ENCODE data around the gene VRK2.
"Not testable (repeated sequence)": the region's sequence is repeated elsewhere in the genome, so short reads cannot be mapped to it uniquely, and the experiment has no call there.

VRK2 gene

GRCh38 chr2:58055033-58055786 is 8.6 kb downstream of the VRK2 start:
- no peak for DNase-seq

- no peak for DNase-seq
These were observed 9.7 kb downstream of the VRK2 start for GRCh38 chr2:58056192-58056916.

GRCh38 chr2:58057707-58058530 is 11.3 kb downstream of the VRK2 start:
- no peak for DNase-seq

- no peak for DNase-seq
These were observed 17.0 kb downstream of the VRK2 start for GRCh38 chr2:58063641-58064040.

GRCh38 chr2:58064086-58064485 is 17.5 kb downstream of the VRK2 start:
- DNase-seq, result no peak

- DNase-seq, result no peak
These were observed 18.6 kb downstream of the VRK2 start for GRCh38 chr2:58065248-58065647.

DNA sequence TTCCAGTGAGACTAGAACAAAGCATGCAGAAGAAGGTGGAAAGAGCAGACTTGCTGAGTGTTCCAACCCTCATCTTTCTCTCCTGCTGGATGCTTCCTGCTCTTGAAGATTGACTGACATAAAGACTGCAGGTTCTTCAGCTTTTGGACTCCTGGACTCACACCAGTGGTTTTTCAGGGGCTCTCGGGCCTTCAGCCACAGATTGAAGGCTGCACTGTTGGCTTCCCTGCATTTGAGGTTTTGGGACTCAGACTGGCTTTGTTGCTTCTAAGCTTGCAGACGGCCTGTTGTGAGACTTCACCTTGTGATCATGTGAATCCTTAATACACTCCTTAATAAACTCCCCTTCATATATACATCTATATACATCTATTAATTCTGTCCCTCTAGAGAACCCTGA is 20.4 kb downstream of the VRK2 start:
- no peak for DNase-seq

- no peak for DNase-seq
These were observed 24.2 kb downstream of the VRK2 start for GRCh38 chr2:58070765-58071164.

DNA sequence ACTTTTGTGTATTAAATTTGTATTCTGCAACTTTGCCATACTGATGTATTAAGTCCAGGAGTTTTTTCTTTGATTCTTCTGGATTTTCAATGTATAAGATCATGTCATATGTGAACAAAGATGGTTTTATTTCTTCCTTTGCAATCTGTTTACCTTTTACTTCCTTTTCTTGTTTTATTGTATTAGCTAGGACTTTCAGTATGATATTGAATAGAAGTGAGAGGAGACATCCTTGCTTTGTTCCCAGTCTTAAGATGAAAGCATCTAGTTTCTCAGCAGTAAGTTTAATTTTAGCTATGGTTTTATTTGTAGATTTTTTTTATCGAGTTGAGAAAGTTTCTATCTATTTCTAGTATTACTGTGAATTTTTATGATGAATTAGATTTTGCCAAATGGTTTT is 25.5 kb downstream of the VRK2 start:
- no peak for DNase-seq

GRCh38 chr2:58073008-58073407 is 26.4 kb downstream of the VRK2 start:
- DNase-seq, result no peak

DNA sequence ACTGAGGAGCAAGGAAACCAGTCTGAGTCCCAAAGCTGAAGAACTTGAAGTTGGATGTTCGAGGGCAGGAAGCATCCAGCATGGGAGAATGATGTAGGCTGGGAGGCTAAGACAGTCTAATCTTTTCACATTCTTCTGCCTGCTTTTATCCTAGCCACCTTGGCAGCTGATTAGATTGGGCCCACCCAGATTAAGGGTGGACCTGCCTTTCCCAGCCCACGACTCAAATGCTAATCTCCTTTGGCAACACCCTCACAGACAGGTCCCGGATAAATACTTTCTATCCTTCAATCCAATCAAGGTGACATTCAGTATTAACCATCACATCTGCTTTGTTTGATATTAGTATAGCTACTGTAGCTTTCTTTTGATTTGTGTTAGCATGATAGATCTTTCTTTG is 27.1 kb downstream of the VRK2 start:
- DNase-seq, result no peak

DNA sequence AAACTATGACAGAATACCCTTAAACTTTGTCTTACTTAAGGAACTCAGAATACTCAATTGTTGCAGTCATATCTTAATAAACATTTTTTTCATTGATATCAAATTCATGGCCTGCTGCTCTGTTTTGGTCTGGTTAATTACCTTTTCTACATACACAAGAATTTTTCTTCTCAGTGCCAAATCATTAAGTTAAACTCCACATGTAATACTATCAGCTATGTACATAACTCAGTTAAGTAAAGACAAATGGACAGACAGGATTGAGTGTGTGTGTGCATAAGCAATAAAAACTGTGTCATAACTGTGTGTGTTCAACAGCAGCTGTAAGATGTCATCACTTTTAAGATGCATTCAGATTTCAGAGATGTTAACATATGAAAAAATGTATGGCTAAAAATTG is 34.4 kb downstream of the VRK2 start:
- DNase-seq, result no peak

GRCh38 chr2:58089081-58089480 is 42.5 kb downstream of the VRK2 start:
- no peak for DNase-seq

GRCh38 chr2:58092772-58093171 is 46.2 kb downstream of the VRK2 start:
- DNase-seq, result not testable (repeated sequence)

GRCh38 chr2:58097025-58097424 is 50.4 kb downstream of the VRK2 start:
- no peak for DNase-seq

DNA sequence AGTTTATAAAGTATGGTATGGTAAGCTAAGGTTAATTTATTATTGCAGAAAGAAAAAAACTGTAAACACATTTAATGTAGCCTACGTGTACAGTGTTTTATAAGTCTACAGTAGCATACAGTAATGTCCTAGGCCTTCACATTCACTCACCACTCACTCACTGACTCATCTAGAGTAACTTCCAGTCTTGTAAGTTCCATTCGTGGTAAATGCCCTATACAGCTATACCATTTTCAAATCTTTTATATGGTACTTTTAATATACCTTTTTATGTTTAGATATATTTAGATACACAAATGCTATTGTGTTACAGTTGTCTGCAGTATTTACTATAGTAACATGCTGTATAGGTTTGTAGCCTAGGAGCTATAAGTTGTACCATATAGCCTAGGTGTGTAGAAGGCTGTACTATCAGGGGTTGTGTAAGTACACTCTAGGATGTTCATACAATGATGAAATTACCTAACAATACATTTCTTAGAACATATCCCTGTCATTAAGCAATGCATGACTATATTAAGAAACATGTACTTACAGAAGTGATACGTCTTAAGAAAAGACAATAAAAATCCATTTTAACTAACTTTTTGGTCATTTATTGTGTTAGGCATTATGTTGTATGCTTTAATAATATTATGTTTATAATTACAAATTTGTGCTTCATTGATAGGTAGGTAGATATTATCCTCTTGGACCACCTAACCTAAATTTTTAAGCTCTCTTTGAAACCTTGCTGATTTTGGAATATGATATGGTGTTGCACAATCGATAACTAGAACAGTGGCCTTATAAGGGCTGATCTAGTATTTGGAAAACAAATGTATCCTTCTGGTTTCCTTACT is 51.9 kb downstream of the VRK2 start:
- DNase-seq, result no peak

GRCh38 chr2:58099096-58099769 is 52.6 kb downstream of the VRK2 start:
- no peak for DNase-seq

- no peak for DNase-seq
These were observed 54.9 kb downstream of the VRK2 start for GRCh38 chr2:58101500-58101899.

DNA sequence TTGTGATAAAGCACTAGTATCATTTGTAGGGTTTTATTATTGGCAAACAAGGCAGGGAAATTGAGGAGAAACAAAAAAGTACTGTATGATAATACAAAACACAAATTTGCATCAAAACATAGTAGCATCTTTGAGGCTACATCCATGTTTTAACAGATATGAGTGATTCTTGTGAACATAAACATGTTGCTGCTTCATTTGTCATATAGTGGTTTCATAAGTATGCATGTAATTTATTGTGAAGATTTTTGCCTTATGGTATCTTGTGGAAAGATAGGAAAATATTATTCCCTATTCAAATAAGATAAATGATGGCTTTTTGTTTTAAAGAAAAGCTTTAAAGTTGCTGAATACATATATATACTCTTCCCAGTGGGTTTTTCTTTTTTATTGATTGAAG is 60.3 kb downstream of the VRK2 start:
- no peak for DNase-seq

GRCh38 chr2:58107803-58108710 is 61.5 kb downstream of the VRK2 start:
- DNase-seq, result no peak

DNA sequence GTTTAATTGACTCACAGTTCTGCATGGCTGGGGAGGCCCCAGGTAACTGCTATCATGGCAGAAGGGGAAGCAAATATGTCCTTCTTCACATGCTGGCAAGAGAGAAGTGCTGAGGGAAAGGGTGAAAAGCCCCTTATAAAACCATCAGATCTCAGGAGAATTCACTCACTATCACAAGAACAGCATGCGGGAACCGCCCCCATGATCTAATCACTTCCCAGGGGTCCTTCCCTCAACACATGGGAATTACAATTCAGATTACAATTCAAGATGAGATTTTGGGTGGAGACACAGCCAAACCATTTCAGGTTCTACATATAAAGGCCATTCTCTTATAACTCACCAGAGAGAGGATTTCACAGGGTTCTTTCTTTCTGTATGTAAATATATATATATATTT is 62.9 kb downstream of the VRK2 start:
- DNase-seq, result no peak
